HEK293 (cell line): ENCODE measurements around the gene MYOF.

Source experiments
- CTCF ChIA-PET: fragments of 350-600 bp; formaldehyde crosslinking; extraction: SDS; loops from one replicate; lab custom pipeline; 2021; ENCODE audit warnings: antibody characterized with exemption; lab: Yijun Ruan, JAX
- POLR2A ChIA-PET: fragments of 300-600 bp; formaldehyde crosslinking; extraction: SDS; loops from one replicate; lab custom pipeline; 2020; ENCODE audit warnings: antibody characterized with exemption, inconsistent platforms; lab: Yijun Ruan, JAX
- H3K27ac ChIP-seq: fragments of 200-500 bp; sonication (Bioruptor generic); 2 replicates; pipeline ENCODE4 v1.5.1; 2014; ENCODE audit warnings: low read depth, low read length, control low read depth, inconsistent platforms; ENCODE audit errors: extremely low read depth
- H3K36me3 ChIP-seq, 2 experiments: fragments of 200-500 bp in 1 of 2; sonication (Bioruptor generic) in 1 of 2; 1 replicate in 1 of 2; 2 replicates in 1 of 2; pipeline ENCODE4 v1.5.1; 2014 to 2017; ENCODE audit warnings: inconsistent platforms in 2 of 2, low read length in 2 of 2; ENCODE audit not compliant: control insufficient read depth in 2 of 2, insufficient read depth in 1 of 2
- H3K4me1 ChIP-seq: fragments of 200-500 bp; sonication (Bioruptor generic); 2 replicates; pipeline ENCODE4 v1.5.1; 2014; ENCODE audit warnings: mild to moderate bottlenecking, low read length, inconsistent platforms; ENCODE audit not compliant: control insufficient read depth, insufficient read depth
- H3K4me3 ChIP-seq: 2 replicates; pipeline ENCODE4 v1.5.1; 2011; ENCODE audit warnings: low read depth, mild to moderate bottlenecking, control low read depth, low read length, moderate library complexity
- H3K9me3 ChIP-seq: fragments of 200-500 bp; sonication (Bioruptor generic); 2 replicates; pipeline ENCODE4 v1.5.1; 2014; ENCODE audit warnings: low read depth, low read length, inconsistent platforms; ENCODE audit not compliant: control insufficient read depth, insufficient read depth
- GLI4 ChIP-seq: fragments of 450-650 bp; formaldehyde crosslinking; IDR thresholded peaks from 2 replicates; pipeline ENCODE4 v1.5.1; 2016; ENCODE audit warnings: missing biosample characterization, missing genetic modification characterization
- HOXD13 ChIP-seq: sonication (generic); formaldehyde crosslinking; IDR thresholded peaks from 2 replicates; pipeline ENCODE4 v1.8.0; 2022; ENCODE audit warnings: missing genetic modification reagents, borderline replicate concordance
- KLF10 ChIP-seq: fragments of 450-650 bp; IDR thresholded peaks from 2 replicates; pipeline ENCODE4 v1.5.1; 2018; ENCODE audit warnings: missing biosample characterization, mild to moderate bottlenecking, missing genetic modification characterization
- OVOL3 ChIP-seq: fragments of 450-650 bp; formaldehyde crosslinking; IDR thresholded peaks from 2 replicates; pipeline ENCODE4 v1.5.1; 2016; ENCODE audit warnings: missing biosample characterization, missing genetic modification characterization
- RBAK ChIP-seq: fragments of 450-650 bp; formaldehyde crosslinking; IDR thresholded peaks from 2 replicates; pipeline ENCODE4 v1.5.1; 2016; ENCODE audit warnings: missing biosample characterization, missing genetic modification characterization
- ZBTB8A ChIP-seq: fragments of 450-650 bp; formaldehyde crosslinking; IDR thresholded peaks from 2 replicates; pipeline ENCODE4 v1.5.1; 2016; ENCODE audit warnings: missing biosample characterization, missing genetic modification characterization
- ZFP41 ChIP-seq: fragments of 450-650 bp; formaldehyde crosslinking; IDR thresholded peaks from 2 replicates; pipeline ENCODE4 v1.5.1; 2016; ENCODE audit warnings: missing biosample characterization, missing genetic modification characterization, borderline replicate concordance
- ZNF138 ChIP-seq: fragments of 450-650 bp; formaldehyde crosslinking; IDR thresholded peaks from 2 replicates; pipeline ENCODE4 v1.5.1; 2016; ENCODE audit warnings: missing biosample characterization, missing genetic modification characterization, borderline replicate concordance
- ZNF157 ChIP-seq: fragments of 450-650 bp; formaldehyde crosslinking; IDR thresholded peaks from 2 replicates; pipeline ENCODE4 v1.5.1; 2016; ENCODE audit warnings: missing biosample characterization, missing genetic modification characterization
- ZNF239 ChIP-seq: fragments of 450-650 bp; formaldehyde crosslinking; IDR thresholded peaks from 2 replicates; pipeline ENCODE4 v1.5.1; 2016; ENCODE audit warnings: missing biosample characterization, missing genetic modification characterization
- ZNF292 ChIP-seq: fragments of 450-650 bp; formaldehyde crosslinking; IDR thresholded peaks from 2 replicates; pipeline ENCODE4 v1.5.1; 2016; ENCODE audit warnings: low read depth, missing biosample characterization, missing genetic modification characterization, borderline replicate concordance
- ZNF555 ChIP-seq: fragments of 450-650 bp; formaldehyde crosslinking; conservative IDR thresholded peaks from 2 replicates; pipeline ENCODE4 v1.5.1; 2017; ENCODE audit warnings: missing biosample characterization, mild to moderate bottlenecking, missing genetic modification characterization, inconsistent platforms
- ZNF596 ChIP-seq: fragments of 450-650 bp; IDR thresholded peaks from 2 replicates; pipeline ENCODE4 v1.5.0; 2018; ENCODE audit warnings: missing biosample characterization, mild to moderate bottlenecking, missing genetic modification characterization, moderate library complexity
- ZNF658 ChIP-seq: fragments of 450-650 bp; formaldehyde crosslinking; IDR thresholded peaks from 2 replicates; pipeline ENCODE4; 2016; ENCODE audit warnings: missing biosample characterization, missing genetic modification characterization
- ZNF701 ChIP-seq: fragments of 450-650 bp; formaldehyde crosslinking; IDR thresholded peaks from 2 replicates; pipeline ENCODE4 v1.5.1; 2016; ENCODE audit warnings: missing biosample characterization, missing genetic modification characterization
- ZNF776 ChIP-seq: fragments of 450-650 bp; formaldehyde crosslinking; IDR thresholded peaks from 2 replicates; pipeline ENCODE4 v1.5.0; 2017; ENCODE audit warnings: missing biosample characterization, missing genetic modification characterization, borderline replicate concordance
- TF ChIP-seq, protein P1 (sequence below): fragments of 450-650 bp; IDR thresholded peaks from 2 replicates; pipeline ENCODE4 v1.5.1; 2018; ENCODE audit warnings: missing biosample characterization, mild to moderate bottlenecking, missing genetic modification characterization
- TF ChIP-seq, protein P2 (sequence below): fragments of 450-650 bp; formaldehyde crosslinking; IDR thresholded peaks from 2 replicates; pipeline ENCODE4 v1.5.1; 2016; ENCODE audit warnings: missing biosample characterization, missing genetic modification characterization
- TF ChIP-seq, protein P3 (sequence below): fragments of 450-650 bp; formaldehyde crosslinking; IDR thresholded peaks from 2 replicates; pipeline ENCODE4 v1.5.1; 2016; ENCODE audit warnings: missing biosample characterization, missing genetic modification characterization
- TF ChIP-seq, protein P4 (sequence below): fragments of 450-650 bp; formaldehyde crosslinking; IDR thresholded peaks from 2 replicates; pipeline ENCODE4 v1.5.1; 2017; ENCODE audit warnings: missing biosample characterization, missing genetic modification characterization
- TF ChIP-seq, protein P5 (sequence below): fragments of 450-650 bp; formaldehyde crosslinking; IDR thresholded peaks from 2 replicates; pipeline ENCODE4 v1.5.1; 2016; ENCODE audit warnings: missing biosample characterization, missing genetic modification characterization
- TF ChIP-seq, protein P6 (sequence below): fragments of 450-650 bp; formaldehyde crosslinking; IDR thresholded peaks from 2 replicates; pipeline ENCODE4 v1.5.1; 2017; ENCODE audit warnings: missing biosample characterization, mild to moderate bottlenecking, missing genetic modification characterization, moderate library complexity

MYOF gene

DNA sequence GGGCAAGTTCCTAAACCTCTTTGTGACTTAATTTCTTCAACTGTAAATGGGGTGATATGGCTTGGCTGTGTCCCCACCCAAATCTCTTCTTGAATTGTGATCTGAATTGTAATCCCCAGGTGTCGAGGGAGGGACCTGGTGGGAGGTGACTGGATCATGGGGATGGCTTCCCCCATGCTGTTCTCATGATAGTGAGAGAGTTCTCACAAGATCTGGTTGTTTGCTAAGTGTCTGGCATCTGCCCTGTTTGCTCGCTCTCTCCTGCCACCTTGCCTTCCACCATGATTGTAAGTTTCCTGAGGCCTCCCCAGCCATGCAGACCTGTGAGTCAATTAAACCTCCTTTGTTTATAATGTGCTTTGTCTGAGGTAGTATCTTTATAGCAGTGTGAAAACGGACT is 177.0 kb downstream of the MYOF start (continued):
- TF ChIP-seq, protein P1, sequence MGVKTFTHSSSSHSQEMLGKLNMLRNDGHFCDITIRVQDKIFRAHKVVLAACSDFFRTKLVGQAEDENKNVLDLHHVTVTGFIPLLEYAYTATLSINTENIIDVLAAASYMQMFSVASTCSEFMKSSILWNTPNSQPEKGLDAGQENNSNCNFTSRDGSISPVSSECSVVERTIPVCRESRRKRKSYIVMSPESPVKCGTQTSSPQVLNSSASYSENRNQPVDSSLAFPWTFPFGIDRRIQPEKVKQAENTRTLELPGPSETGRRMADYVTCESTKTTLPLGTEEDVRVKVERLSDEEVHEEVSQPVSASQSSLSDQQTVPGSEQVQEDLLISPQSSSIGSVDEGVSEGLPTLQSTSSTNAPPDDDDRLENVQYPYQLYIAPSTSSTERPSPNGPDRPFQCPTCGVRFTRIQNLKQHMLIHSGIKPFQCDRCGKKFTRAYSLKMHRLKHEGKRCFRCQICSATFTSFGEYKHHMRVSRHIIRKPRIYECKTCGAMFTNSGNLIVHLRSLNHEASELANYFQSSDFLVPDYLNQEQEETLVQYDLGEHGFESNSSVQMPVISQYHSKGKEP (tag by site-specific recombination), result no peak
- TF ChIP-seq ZNF776 (tag by site-specific recombination), result no peak

DNA sequence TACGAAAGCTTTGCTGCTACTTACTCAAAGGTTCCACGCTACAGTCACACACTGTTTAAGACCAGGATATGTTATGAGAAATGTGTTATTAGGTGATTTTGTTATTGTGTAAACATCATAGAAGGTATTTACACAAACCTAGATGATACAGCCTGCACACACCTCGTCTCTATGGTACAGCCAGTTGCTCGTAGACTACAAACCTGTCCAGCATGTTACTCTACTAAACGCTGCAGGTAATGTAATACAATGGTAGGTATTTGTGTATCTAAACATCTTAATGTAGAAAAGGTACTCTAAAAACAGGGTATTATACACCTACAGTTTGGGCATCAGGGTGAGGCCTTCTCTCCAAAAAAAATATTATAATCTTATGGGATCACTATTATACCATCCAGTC is 181.2 kb downstream of the MYOF start:
- POLR2A ChIA-PET, result no interaction called here
- H3K4me1 ChIP-seq, result no peaks in the 10 kb centered on the region
- H3K9me3 ChIP-seq, result no peaks in the 10 kb centered on the region
- no peak overlapping the region for H3K4me3 ChIP-seq
- TF ChIP-seq ZNF555, result no peak
- TF ChIP-seq ZNF658 (tag by site-specific recombination), result no peak
- TF ChIP-seq, protein P2, sequence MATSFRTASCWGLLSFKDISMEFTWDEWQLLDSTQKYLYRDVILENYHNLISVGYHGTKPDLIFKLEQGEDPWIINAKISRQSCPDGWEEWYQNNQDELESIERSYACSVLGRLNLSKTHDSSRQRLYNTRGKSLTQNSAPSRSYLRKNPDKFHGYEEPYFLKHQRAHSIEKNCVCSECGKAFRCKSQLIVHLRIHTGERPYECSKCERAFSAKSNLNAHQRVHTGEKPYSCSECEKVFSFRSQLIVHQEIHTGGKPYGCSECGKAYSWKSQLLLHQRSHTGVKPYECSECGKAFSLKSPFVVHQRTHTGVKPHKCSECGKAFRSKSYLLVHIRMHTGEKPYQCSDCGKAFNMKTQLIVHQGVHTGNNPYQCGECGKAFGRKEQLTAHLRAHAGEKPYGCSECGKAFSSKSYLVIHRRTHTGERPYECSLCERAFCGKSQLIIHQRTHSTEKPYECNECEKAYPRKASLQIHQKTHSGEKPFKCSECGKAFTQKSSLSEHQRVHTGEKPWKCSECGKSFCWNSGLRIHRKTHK (tag by site-specific recombination), result no peak
- TF ChIP-seq ZNF138 (tag by site-specific recombination), result no peak
- TF ChIP-seq GLI4 (tag by site-specific recombination), result no peak
- no peak overlapping the region for H3K27ac ChIP-seq
- CTCF ChIA-PET, result interaction anchor here (1.9 kb wide), 1 partner anchor 57 kb away, joined by 4 read pairs; no protein-coding TSS in a partner anchor
- no peaks in the 10 kb centered on the region for H3K36me3 ChIP-seq

DNA sequence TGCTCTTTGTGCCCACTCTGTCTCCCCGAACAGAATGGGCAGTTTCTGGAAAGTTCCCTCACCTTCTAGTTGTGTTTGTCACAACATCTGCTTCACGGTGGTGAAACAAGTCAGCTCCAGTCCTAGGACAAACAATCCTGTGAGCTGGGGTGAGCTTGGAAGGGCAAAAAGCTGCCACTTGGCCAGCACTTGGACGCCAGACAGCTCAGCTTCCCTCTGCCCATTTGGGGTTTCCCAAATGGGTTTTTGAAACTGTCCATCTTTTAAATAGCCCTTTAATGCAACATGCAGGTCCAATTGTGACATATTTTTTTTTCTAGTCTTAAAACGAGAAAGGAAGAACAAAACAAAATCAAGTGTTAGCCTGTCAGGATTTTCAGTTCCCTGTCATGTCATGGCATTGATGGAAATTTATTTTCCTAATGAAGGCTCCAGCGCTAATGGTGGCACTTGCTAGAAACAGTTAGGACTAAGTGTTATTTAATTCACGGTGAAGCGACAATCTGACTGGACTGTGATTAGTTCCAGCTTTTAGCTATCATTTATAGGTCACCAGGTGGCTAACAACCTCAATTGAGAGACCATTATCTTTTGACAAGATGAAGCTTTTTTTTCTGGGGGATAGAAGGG is 181.7 kb downstream of the MYOF start:
- Histone ChIP-seq H3K36me3 (no peaks in the 10 kb centered on the region), H3K4me1 (no peaks in the 10 kb centered on the region), H3K4me3 (no peak overlapping the region), H3K27ac (no peak overlapping the region), H3K9me3 (no peaks in the 10 kb centered on the region)
- ChIA-PET POLR2A (no interaction called here), CTCF (interaction anchor here (1.9 kb wide), 1 partner anchor 57 kb away, joined by 4 read pairs; no protein-coding TSS in a partner anchor)
- TF ChIP-seq, protein P3, sequence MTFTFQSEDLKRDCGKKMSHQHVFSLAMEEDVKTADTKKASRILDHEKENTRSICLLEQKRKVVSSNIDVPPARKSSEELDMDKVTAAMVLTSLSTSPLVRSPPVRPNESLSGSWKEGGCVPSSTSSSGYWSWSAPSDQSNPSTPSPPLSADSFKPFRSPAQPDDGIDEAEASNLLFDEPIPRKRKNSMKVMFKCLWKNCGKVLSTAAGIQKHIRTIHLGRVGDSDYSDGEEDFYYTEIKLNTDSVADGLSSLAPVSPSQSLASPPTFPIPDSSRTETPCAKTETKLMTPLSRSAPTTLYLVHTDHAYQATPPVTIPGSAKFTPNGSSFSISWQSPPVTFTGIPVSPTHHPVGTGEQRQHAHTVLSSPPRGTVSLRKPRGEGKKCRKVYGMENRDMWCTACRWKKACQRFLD (tag by site-specific recombination), result no peak
- TF ChIP-seq, protein P4, sequence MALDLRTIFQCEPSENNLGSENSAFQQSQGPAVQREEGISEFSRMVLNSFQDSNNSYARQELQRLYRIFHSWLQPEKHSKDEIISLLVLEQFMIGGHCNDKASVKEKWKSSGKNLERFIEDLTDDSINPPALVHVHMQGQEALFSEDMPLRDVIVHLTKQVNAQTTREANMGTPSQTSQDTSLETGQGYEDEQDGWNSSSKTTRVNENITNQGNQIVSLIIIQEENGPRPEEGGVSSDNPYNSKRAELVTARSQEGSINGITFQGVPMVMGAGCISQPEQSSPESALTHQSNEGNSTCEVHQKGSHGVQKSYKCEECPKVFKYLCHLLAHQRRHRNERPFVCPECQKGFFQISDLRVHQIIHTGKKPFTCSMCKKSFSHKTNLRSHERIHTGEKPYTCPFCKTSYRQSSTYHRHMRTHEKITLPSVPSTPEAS (tag by site-specific recombination), result no peak
- TF ChIP-seq ZNF292 (tag by site-specific recombination), result no peak
- no peak for TF ChIP-seq KLF10
- TF ChIP-seq, protein P5, sequence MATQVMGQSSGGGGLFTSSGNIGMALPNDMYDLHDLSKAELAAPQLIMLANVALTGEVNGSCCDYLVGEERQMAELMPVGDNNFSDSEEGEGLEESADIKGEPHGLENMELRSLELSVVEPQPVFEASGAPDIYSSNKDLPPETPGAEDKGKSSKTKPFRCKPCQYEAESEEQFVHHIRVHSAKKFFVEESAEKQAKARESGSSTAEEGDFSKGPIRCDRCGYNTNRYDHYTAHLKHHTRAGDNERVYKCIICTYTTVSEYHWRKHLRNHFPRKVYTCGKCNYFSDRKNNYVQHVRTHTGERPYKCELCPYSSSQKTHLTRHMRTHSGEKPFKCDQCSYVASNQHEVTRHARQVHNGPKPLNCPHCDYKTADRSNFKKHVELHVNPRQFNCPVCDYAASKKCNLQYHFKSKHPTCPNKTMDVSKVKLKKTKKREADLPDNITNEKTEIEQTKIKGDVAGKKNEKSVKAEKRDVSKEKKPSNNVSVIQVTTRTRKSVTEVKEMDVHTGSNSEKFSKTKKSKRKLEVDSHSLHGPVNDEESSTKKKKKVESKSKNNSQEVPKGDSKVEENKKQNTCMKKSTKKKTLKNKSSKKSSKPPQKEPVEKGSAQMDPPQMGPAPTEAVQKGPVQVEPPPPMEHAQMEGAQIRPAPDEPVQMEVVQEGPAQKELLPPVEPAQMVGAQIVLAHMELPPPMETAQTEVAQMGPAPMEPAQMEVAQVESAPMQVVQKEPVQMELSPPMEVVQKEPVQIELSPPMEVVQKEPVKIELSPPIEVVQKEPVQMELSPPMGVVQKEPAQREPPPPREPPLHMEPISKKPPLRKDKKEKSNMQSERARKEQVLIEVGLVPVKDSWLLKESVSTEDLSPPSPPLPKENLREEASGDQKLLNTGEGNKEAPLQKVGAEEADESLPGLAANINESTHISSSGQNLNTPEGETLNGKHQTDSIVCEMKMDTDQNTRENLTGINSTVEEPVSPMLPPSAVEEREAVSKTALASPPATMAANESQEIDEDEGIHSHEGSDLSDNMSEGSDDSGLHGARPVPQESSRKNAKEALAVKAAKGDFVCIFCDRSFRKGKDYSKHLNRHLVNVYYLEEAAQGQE (tag by site-specific recombination), result no peak
- TF ChIP-seq OVOL3 (tag by site-specific recombination), result no peak
- TF ChIP-seq RBAK (tag by site-specific recombination), result no peak
- no peak for TF ChIP-seq ZNF596 (tag by site-specific recombination)
- TF ChIP-seq ZNF239 (tag by site-specific recombination), result no peak
- TF ChIP-seq, protein P6, sequence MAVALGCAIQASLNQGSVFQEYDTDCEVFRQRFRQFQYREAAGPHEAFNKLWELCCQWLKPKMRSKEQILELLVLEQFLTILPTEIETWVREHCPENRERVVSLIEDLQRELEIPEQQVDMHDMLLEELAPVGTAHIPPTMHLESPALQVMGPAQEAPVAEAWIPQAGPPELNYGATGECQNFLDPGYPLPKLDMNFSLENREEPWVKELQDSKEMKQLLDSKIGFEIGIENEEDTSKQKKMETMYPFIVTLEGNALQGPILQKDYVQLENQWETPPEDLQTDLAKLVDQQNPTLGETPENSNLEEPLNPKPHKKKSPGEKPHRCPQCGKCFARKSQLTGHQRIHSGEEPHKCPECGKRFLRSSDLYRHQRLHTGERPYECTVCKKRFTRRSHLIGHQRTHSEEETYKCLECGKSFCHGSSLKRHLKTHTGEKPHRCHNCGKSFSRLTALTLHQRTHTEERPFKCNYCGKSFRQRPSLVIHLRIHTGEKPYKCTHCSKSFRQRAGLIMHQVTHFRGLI, result no peak
- TF ChIP-seq ZNF701 (tag by site-specific recombination), result no peak
- TF ChIP-seq ZBTB8A (tag by site-specific recombination), result no peak
- no peak for TF ChIP-seq ZFP41 (tag by site-specific recombination)
- TF ChIP-seq ZNF157, result no peak
- no peak for TF ChIP-seq HOXD13 (CRISPR knock-in tag)
